ENCODE data around the gene ZNF358.

- TF ChIP-seq CTCF (conservative IDR thresholded peaks at IDR 0.05): no peak
- no peak for TF ChIP-seq ZFX (IDR thresholded peaks at IDR 0.05)
These were observed 25.0 kb downstream of the ZNF358 start for GRCh38 chr19:7540761-7541474.
